Stimulated activated CD8-positive, alpha-beta memory T cell treated with anti-CD3 and anti-CD28 coated beads, Interleukin-12 subunit alpha, Interleukin-12 subunit beta, amount 100 ng/mL, for 1 hour (primary cell): ENCODE data around the gene TIMM8B.
"Not testable (repeated sequence)": the region's sequence is repeated elsewhere in the genome, so short reads cannot be mapped to it uniquely, and the experiment has no call there.

Experiments used
- DNase-seq: peaks from one replicate; pipeline ENCODE4 v3.0.0-alpha.2; 2020; ENCODE audit warnings: low read depth

Gene TIMM8B

GRCh38 chr11:112073941-112074811 is 12.4 kb downstream of the TIMM8B start, which contains the start of the genes NKAPD1 and PIH1D2:
Gene NKAPD1 (plus strand): TSS chr11:112074299. CDS start chr11:112075575, 1,276 bp downstream.
Gene PIH1D2 (minus strand): TSS chr11:112074017. CDS start chr11:112073174, 843 bp downstream.
- peak; percentile 68 for DNase-seq

DNA sequence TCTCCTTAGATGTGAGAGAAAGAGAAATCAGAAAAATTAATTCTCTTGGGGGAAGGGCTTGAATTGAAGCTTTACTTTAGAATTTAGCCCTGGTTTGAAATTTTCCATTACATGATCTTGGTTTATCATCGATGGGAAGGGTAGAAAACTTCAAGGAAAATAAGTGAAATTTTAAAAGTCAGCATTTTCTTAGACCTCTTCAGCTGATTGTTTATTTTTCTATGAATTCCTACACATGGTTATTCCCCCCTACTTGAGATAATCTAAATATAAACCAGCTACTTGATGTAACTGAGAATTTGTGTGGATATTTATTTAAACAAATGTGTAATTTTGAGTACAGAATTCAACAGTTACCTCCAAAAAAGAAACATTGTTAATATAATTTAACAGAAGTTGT is 23.6 kb downstream of the TIMM8B start:
- DNase-seq = no peak

- DNase-seq = no peak
These were observed 28.5 kb downstream of the TIMM8B start for GRCh38 chr11:112058103-112058502.

GRCh38 chr11:112057170-112057569 is 29.4 kb downstream of the TIMM8B start:
- no peak for DNase-seq

DNA sequence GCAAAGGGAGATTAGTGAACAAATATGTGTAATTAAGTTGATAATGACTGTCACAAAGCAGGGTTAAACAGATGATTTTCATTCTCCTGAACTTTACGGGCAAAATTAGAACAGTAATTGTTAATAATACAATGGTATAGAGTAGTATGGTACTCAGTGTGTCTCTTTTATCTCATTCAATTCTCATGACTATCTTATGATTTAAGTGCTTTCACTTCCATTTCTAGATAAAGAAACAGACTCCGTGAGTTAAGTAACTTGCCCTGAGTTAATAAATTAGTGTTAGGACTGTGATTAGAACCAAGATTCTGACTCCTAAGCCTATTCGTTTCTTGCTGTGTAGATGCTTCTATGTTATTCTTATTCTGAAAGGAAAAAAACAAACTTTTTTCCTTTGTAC is 34.8 kb downstream of the TIMM8B start:
- DNase-seq = no peak

DNA sequence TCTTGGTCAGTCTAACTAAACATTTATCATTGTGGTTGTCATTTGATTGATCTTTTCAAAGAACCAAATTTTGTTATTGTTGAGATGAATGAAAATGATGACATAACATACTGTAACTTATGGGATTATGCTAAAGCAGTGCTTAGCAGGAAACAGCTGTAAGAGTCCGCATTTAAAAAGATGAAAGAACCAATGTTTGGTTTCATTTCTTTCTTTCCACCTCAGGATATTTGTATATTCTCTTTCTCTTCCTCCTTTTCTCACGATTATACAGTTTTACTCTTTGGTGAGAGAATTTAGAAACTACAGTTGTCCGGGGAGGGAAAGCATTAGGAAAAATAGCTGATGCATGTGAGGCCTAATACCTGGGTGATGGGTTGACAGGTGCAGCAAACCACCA is 35.8 kb downstream of the TIMM8B start:
- no peak for DNase-seq

DNA sequence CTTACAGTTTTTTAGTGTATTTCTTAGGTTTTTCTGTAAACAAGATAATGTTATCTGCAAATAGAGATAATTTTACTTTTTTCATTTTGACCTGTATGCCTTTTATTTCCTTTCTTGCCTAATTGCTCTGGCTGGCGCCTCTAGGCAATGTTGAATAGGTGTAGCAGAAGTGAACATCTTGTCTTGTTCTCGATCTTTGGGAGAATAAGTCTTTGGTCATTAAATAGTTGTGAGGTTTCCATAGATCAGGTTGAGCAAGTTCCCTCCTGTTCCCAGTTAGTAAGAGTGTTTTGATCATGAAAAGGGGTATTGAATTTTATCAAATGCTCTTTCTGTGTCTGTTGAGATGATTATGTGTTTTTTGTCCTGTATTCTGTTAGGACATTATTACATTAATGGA is 36.8 kb downstream of the TIMM8B start:
- DNase-seq = no peak

DNA sequence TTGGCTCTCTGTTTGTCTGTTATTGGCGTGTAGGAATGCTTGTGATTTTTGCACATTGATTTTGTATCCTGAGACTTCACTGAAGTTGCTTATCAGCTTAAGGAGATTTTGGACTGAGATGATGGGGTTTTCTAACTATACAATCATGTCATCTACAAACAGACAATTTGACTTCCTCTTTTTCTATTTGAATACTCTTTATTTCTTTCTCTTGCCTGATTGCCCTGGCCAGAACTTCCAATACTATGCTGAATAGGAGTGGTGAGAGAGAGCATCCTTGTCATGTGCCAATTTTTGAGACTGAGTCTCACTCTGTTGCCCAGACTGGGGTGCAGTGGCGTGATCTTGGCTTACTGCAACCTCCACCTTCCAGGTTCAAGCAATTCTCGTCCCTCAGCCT is 38.3 kb downstream of the TIMM8B start:
- not testable (repeated sequence) for DNase-seq

- DNase-seq = not testable (repeated sequence)
These were observed 39.9 kb downstream of the TIMM8B start for GRCh38 chr11:112046647-112047046.

- no peak for DNase-seq
These were observed 41.6 kb downstream of the TIMM8B start for GRCh38 chr11:112044961-112045360.

DNA sequence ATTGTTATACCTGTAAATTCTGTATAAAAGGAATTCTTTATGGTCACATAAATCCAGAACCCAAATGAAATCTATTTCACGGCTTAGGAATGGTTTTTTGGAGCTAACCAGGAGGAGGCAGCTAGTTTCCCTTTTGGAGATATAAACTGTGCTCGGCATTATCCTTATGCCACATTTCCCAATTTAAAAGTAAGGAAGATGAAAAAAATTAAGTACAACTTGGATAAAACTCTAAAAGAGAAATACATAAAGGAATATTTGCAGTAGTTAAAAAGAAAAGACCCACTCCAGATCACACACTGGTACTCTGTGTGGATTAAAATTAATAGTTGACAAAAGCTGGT is 43.6 kb downstream of the TIMM8B start:
- no peak for DNase-seq

DNA sequence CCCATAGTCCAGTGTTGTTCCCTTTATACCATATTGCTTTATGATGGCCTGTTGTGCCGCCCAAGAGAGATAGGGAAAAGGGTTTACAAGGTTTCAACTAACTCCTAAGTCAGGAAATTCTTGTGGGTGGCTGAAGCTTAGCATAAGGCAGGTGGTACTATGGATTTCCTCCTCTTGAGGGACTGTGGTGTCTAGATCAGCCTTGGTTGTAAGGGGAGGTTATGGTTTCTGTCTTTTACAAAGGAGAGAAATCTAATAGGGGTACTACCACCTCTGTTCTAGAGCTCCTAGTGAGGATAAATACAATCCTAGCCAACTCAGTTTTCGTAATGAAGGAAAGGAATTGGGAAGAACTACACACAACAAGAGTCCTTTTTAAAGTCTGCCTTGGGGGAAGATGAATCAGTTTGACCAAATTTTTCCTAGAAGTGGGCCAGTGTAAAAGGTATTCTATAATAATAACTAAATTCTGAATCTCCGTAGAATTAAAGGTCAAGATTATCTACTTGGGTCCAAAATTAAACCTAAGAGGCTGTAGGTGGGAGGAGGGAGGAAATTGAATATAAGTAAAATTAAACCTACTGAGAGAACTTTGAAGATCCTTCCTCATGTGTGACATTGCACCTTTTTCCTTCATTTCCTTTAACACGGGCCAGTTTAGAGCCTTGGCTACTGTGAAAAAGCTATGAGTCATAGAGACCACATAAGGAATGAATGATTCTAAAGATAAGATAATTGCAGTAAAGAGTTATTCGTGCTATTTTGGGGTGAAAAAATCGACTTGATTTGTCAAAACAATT is 44.2 kb downstream of the TIMM8B start:
- DNase-seq = no peak

- no peak for DNase-seq
These were observed 49.0 kb downstream of the TIMM8B start for GRCh38 chr11:112037527-112037926.
